HG02981 (cell line): ENCODE measurements around the gene IL12RB2.
A peak's percentile ranks its signal among the peaks of the same experiment; 100 is the strongest.

Experiments
- ATAC-seq: cut with Tn5 transposase; IDR thresholded peaks from one replicate; pipeline ENCODE4 v1.9.1; 2021; ENCODE audit warnings: mild to moderate bottlenecking, moderate library complexity; ENCODE audit not compliant: unreplicated experiment

The IL12RB2 gene

DNA sequence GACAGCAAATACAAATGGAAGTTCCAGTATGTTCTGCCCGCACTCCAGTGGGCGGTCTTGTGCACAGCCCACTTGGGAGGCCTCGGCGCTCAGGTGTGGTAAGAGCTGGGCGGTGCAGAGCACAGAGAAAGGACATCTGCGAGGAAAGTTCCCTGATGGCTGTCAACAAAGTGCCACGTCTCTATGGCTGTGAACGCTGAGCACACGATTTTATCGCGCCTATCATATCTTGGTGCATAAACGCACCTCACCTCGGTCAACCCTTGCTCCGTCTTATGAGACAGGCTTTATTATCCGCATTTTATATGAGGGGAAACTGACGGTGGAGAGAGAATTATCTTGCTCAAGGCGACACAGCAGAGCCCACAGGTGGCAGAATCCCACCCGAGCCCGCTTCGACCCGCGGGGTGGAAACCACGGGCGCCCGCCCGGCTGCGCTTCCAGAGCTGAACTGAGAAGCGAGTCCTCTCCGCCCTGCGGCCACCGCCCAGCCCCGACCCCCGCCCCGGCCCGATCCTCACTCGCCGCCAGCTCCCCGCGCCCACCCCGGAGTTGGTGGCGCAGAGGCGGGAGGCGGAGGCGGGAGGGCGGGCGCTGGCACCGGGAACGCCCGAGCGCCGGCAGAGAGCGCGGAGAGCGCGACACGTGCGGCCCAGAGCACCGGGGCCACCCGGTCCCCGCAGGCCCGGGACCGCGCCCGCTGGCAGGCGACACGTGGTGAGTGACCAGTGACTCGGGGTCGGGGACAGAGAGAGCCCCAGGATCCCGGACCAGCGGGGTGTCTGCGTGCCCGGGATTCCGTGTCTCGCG is at the start of gene IL12RB2:
Gene IL12RB2 (plus strand): TSS at position 623 of the 810 bp plus-strand sequence. CDS start 12,496 bp downstream, outside the sequence.
- no peak for ATAC-seq

GRCh38 chr1:67261680-67262079 is 46.0 kb upstream of the IL12RB2 start:
- no peak for ATAC-seq

GRCh38 chr1:67262735-67263134 is 44.9 kb upstream of the IL12RB2 start:
- ATAC-seq, result no peak

DNA sequence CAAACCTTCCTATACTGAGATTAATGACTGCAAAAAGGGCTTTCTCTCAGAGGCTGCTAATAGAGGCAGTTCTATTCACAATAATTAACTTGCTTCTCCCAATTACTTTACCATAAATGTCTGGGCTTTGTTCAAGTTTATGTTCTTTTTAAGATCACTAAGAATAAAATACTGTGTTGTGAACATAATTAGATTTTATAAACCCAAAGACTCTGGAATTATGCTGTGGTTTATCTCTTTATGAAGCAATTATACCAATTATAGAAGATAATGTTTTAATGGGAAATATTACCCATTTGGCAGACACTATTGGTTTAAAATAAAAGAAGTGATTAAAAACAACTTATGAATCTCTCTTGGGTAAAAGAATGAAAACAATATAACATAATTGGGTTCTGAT is 43.5 kb upstream of the IL12RB2 start:
- no peak for ATAC-seq

DNA sequence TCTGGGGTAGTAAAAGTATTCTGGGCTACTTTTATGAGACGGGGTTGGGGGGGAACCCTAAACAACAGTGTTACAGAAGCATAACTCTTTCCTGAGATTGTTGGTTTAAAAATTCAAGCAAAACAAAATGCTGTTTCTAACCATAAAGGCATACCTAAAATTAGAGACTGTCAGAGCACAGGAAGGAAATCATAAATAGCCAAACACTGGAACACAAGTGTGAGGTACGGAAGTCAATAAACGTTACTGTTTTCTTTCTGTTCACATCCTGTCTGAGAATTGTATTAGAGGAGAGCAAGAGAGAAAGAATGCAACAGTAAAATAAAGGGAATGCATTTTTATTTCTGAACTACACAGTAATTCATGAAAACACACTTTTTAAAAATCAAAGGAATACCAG is 42.8 kb upstream of the IL12RB2 start:
- no peak for ATAC-seq

DNA sequence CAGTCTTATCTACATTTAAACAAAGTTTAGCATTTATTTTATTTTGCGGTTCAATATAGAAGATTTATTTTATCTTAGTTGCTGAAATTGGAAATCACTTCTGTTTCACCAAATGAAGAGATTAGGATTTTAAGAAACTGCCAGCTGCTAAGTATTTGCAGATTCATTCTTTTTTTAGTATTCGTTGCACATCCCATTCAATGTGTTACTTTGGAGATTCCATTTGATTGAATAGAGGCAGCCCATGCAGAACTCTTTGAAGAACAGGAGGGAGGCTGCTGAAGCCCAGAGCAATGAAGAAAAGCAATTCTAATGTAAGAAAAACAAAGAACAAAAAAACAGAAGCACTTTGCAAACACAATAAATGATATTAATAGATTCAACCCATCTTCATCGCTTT is 38.6 kb upstream of the IL12RB2 start:
- ATAC-seq, result no peak

DNA sequence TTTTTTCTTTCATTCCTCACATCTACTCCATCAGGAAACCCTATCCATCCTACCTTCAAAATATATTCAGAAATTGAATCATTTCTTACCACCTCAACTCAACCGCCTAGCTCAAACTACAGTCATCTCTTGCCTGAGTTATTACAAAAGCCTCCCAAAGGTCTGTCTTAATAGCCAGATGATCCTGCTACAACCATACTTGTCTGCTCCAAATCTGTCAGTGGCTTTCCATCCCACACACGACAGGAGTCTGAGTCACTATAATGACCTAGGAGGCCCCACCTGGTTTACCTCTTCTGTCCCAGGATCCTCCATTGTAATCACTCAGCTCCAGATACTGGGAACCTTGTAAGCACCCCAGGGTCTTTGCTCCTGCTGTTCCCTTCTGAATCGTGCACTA is 37.1 kb upstream of the IL12RB2 start:
- ATAC-seq, result no peak

GRCh38 chr1:67273591-67273990 is 34.1 kb upstream of the IL12RB2 start:
- ATAC-seq, result no peak

- peak; percentile 81 for ATAC-seq
Observed at GRCh38 chr1:67274623-67275325, 32.9 kb upstream of the IL12RB2 start.

DNA sequence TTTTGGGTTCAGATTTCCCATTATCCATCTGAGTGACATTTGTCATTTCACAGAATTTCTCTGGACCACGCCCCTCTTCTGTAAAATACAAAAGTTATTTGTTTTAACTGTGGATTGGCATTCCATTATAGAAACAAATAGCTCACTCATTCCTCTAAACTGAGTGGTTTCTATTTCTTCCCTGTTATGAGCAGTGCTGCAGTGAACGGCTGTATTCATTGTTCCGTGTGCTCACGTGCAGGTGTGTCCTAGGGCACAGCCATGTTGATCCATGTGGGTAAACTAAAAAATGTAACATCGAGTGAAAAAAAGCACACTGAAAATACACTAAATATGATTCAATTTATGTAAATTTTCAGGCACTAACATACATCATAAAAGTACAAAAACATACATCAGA is 27.0 kb upstream of the IL12RB2 start:
- ATAC-seq, result no peak

DNA sequence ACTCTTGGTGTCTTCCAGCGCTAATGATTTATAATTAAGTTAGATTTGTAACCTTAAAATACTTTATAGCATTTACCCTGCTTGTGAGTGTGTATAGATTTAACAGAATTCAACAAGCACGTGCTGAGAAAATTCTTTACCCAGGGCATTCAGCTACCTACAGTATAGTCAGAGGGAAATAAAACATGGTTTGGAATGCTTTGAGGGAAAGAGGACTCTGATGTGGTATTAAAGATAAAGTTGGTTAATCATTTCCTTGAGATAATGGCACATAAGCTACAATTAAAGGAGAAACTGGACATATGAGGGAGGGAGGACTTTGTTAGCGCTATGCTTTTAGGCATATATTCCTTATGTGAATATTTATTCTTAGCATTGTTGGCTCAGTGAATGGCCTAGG is 26.4 kb upstream of the IL12RB2 start:
- no peak for ATAC-seq

- ATAC-seq, result peak; percentile 95
Observed at GRCh38 chr1:67285780-67286488, 21.7 kb upstream of the IL12RB2 start.

- ATAC-seq, result no peak
Observed at GRCh38 chr1:67290236-67290635, 17.4 kb upstream of the IL12RB2 start.

DNA sequence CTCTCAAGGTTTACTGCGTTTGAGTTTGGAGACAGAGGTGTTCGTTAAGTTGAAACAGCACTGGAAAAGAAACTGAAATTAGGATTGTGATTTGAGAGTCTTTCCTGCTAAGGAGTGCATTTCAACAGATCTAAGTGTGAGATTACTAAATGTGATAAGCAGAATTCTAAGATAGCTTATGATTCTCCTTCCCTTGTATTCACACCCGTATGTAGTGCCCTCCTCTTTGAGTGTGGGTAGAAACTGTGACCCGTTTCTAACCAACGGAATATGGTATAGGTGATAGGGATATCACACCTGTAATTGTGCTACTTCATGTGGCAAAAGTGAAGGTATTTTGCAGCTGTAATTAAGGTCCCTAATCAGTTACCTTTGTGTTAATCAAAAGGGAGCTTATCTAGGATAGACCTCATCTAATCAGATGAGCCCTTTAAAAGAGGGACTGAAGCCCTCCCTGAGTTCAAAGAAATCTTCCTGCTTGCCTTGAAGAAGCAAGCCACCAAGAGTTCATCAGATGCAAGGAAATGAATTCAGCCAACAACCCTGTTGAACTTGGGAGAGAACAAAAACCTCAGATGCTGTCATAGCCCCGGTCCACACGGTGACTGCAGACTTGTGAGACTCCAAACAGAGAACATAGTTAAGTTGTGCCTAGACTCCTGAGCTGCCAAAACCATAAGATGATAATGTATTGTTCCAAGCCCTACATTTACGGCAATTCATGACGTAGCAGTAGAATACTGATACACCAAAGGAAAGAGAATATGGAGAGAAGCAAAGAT is 12.6 kb upstream of the IL12RB2 start:
- no peak for ATAC-seq

DNA sequence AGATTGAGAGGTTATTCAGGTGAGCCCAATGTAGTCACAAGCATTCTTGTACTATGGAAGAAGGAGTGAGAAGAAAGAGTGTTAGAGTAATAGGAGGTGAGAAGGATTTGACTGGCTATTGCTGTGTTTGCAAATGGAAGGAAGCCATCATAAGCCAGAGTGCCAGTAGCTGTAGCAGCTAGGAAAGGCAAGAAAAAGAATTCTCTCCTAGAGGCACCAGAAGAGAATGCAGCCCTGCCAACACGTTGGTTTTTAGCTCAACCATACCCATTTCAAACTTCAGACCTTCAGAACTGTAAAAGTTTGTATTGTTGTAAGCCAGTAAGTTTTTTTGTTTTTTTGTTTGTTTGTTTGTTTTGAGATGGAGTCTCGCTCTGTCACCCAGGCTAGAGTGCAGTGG is 8.9 kb upstream of the IL12RB2 start:
- ATAC-seq, result no peak

DNA sequence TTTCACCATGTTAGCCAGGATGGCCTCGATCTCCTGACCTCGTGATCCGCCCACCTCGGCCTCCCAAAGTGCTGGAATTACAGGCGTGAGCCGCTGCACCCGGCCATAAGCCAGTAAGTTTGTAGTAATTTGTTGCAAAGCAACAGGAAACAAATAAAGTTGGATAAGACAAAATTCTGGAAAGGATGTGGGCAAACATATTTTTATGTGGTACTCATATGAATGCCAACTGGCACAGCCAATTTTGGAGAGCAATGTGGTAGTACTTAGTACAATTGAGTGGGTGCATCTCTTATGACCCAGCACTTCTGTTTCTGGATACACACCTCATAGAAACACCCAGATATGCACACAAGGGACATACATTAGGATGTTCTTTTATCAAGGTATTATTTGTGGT is 8.4 kb upstream of the IL12RB2 start:
- ATAC-seq, result no peak

- ATAC-seq, result no peak
Observed at GRCh38 chr1:67300561-67300960, 7.1 kb upstream of the IL12RB2 start.

GRCh38 chr1:67304023-67304422 is 3.6 kb upstream of the IL12RB2 start:
- ATAC-seq, result no peak

- no peak for ATAC-seq
Observed at GRCh38 chr1:67306547-67306946, 1.1 kb upstream of the IL12RB2 start.

- no peak for ATAC-seq
Observed at GRCh38 chr1:67308136-67308535, 463 bp downstream of the IL12RB2 start.

DNA sequence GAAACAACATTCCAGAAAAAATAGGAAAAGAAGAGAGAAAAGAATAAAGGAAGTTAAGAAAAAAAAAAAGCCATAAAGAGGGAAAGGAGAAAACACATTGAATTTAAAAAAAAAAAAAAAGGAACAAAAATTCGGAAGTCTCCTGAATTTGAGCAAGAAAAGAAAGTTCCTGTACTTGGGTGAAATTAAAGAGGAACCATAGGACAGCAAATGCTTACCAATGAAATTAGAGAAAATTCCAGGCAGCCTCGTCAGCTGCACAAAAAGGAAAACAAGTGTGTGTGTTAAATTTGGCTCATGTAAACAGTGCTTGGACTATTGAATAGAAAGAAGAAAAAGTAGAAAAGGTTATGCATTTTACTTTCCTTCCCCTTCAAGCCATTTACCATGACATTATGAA is 4.9 kb downstream of the IL12RB2 start:
- ATAC-seq, result no peak
